Measurements from ENCODE around the gene PADI2.

The PADI2 gene

GRCh38 chr1:17020502-17020901 lies 98.7 kb downstream of the PADI2 start:
- no peak for DNase-seq (ENCODE audit: low read depth in 2 of 2)

GRCh38 chr1:17018849-17019248 lies 100.4 kb downstream of the PADI2 start:
- no peak for DNase-seq (ENCODE audit: low read depth in 2 of 2)

GRCh38 chr1:17017435-17017834 lies 101.8 kb downstream of the PADI2 start:
- DNase-seq (ENCODE audit: low read depth in 2 of 2): no peak
